Thymus (tissue), 11 donors: ENCODE data around the gene PIK3R6. TPM values are rescaled to one million over a fixed set of nuclear protein-coding genes. Genes with fewer than 3 reads are reported as not detected.

Source experiments
- DNase-seq, 9 donors: peaks; one replicate each; pipeline ENCODE4 v3.0.0-alpha.2; 2013; ENCODE audit warnings: low spot score in 9 of 9, low read depth in 6 of 9, missing footprints in 1 of 9
- H3K27ac ChIP-seq, 2 donors: one replicate each; pipeline ENCODE4 v1.5.1; 2013; ENCODE audit warnings: control low read depth in 1 of 2, low read depth in 1 of 2, low read length in 1 of 2, mild to moderate bottlenecking in 1 of 2, moderate library complexity in 1 of 2
- H3K27me3 ChIP-seq, 2 donors: one replicate each; pipeline ENCODE4 v1.5.1; 2013; ENCODE audit warnings: low read length in 1 of 2; ENCODE audit not compliant: control insufficient read depth in 2 of 2, insufficient read depth in 1 of 2
- H3K36me3 ChIP-seq, 2 donors: one replicate each; pipeline ENCODE4 v1.5.1; 2013; ENCODE audit warnings: low read length in 1 of 2, mild to moderate bottlenecking in 1 of 2, moderate library complexity in 1 of 2; ENCODE audit not compliant: control insufficient read depth in 2 of 2, insufficient read depth in 2 of 2
- H3K4me1 ChIP-seq, 2 donors: one replicate each; pipeline ENCODE4 v1.5.1; 2013; ENCODE audit warnings: low read length in 2 of 2; ENCODE audit not compliant: control insufficient read depth in 2 of 2, insufficient read depth in 2 of 2
- H3K4me3 ChIP-seq, 2 donors: one replicate each; pipeline ENCODE4 v1.5.1; 2013; ENCODE audit warnings: low read length in 2 of 2, control low read depth in 1 of 2, mild to moderate bottlenecking in 1 of 2
- H3K9me3 ChIP-seq, 2 donors: one replicate each; pipeline ENCODE4 v1.5.1; 2013; ENCODE audit warnings: low read length in 1 of 2, mild to moderate bottlenecking in 1 of 2; ENCODE audit not compliant: control insufficient read depth in 2 of 2, insufficient read depth in 1 of 2
- WGBS: extraction: QIAGEN DNeasy Blood & Tissue Kit; methylation state at CpG from one replicate; pipeline ENCODE4 v1.1.7; 2013; 5-methylcytosine and 5-hydroxymethylcytosine counted together
- polyA plus RNA-seq: library from polyadenylated mRNA; stranded (reverse); fragments of 200-250 nt; gene quantifications from one replicate; pipeline ENCODE4 v1.2.3, GENCODE V29; 2013
- total RNA-seq: library from RNA; stranded (reverse); fragments of 120-200 nt; gene quantifications from one replicate; pipeline ENCODE4 v1.2.4, GENCODE V29; 2013
- donor health status: healthy.

PIK3R6 gene
- total and polyA plus RNA-seq, 2 donors: 1.9 to 2.1 TPM

- Histone ChIP-seq H3K4me1 (peaks cover 5 to 42% of the 10 kb centered on the region in 2 donors), H3K4me3 (no peak overlapping the region), H3K27ac (no peak overlapping the region), H3K36me3 (no peaks in the 10 kb centered on the region), H3K9me3 (no peaks in the 10 kb centered on the region), H3K27me3 (no peaks in the 10 kb centered on the region)
- WGBS: 85% methylated on average over 7 of the region's 7 CpGs
- no peak for DNase-seq
Measured at GRCh38 chr17:8872036-8872704, 4.7 kb upstream of the PIK3R6 start.

- H3K4me1 ChIP-seq: peaks cover 5 to 50% of the 10 kb centered on the region in 2 donors
- no peaks in the 10 kb centered on the region for H3K9me3 ChIP-seq
- H3K27me3 ChIP-seq: no peaks in the 10 kb centered on the region
- no peak overlapping the region for H3K4me3 ChIP-seq
- no peaks in the 10 kb centered on the region for H3K36me3 ChIP-seq
- WGBS: 96% methylated on average over 13 of the region's 13 CpGs
- no peak for DNase-seq
- H3K27ac ChIP-seq: no peak overlapping the region
Measured at GRCh38 chr17:8871081-8871581, 3.7 kb upstream of the PIK3R6 start.

GRCh38 chr17:8870406-8871040 lies 3.0 kb upstream of the PIK3R6 start:
- H3K9me3 ChIP-seq: no peaks in the 10 kb centered on the region
- H3K4me1 ChIP-seq: peaks cover 5 to 56% of the 10 kb centered on the region in 2 donors
- H3K4me3 ChIP-seq: no peak overlapping the region
- DNase-seq: no peak
- no peaks in the 10 kb centered on the region for H3K36me3 ChIP-seq
- no peaks in the 10 kb centered on the region for H3K27me3 ChIP-seq
- WGBS: 97% methylated on average over 13 of the region's 13 CpGs
- H3K27ac ChIP-seq: no peak overlapping the region

GRCh38 chr17:8869114-8869815 lies 1.8 kb upstream of the PIK3R6 start:
- H3K27ac ChIP-seq: no peak overlapping the region
- 98% methylated on average over 11 of the region's 11 CpGs for WGBS
- H3K36me3 ChIP-seq: no peaks in the 10 kb centered on the region
- no peak for DNase-seq
- no peaks in the 10 kb centered on the region for H3K9me3 ChIP-seq
- H3K4me3 ChIP-seq: no peak overlapping the region
- H3K27me3 ChIP-seq: no peaks in the 10 kb centered on the region
- peaks cover 3 to 61% of the 10 kb centered on the region in 2 donors for H3K4me1 ChIP-seq

- Histone ChIP-seq H3K27ac (no peak overlapping the region), H3K9me3 (no peaks in the 10 kb centered on the region), H3K36me3 (no peaks in the 10 kb centered on the region), H3K27me3 (no peaks in the 10 kb centered on the region), H3K4me3 (no peak overlapping the region), H3K4me1 (peaks cover 0 to 54% of the 10 kb centered on the region in 2 donors)
- no peak for DNase-seq
- WGBS: 86% methylated on average over 4 of the region's 4 CpGs
Measured at GRCh38 chr17:8868529-8868951, 1.1 kb upstream of the PIK3R6 start.

GRCh38 chr17:8868092-8868491 lies 618 bp upstream of the PIK3R6 start:
- Histone ChIP-seq H3K27me3 (no peaks in the 10 kb centered on the region), H3K27ac (no peak overlapping the region), H3K4me3 (no peak overlapping the region), H3K9me3 (no peaks in the 10 kb centered on the region), H3K36me3 (no peaks in the 10 kb centered on the region), H3K4me1 (peaks cover 0 to 50% of the 10 kb centered on the region in 2 donors)
- WGBS: 88% methylated on average over 1 of the region's 1 CpG
- no peak for DNase-seq

- DNase-seq: no peak
- 90% methylated on average over 7 of the region's 7 CpGs for WGBS
- no peak overlapping the region for H3K4me3 ChIP-seq
Measured at GRCh38 chr17:8865811-8866210, 1.7 kb downstream of the PIK3R6 start.

GRCh38 chr17:8865385-8865784 lies 2.1 kb downstream of the PIK3R6 start:
- no peak for DNase-seq
- H3K27ac ChIP-seq: no peak overlapping the region
- no peaks in the 10 kb centered on the region for H3K9me3 ChIP-seq
- H3K36me3 ChIP-seq: no peaks in the 10 kb centered on the region
- no peak overlapping the region for H3K4me3 ChIP-seq
- no peaks in the 10 kb centered on the region for H3K27me3 ChIP-seq
- peaks cover 3 to 58% of the 10 kb centered on the region in 2 donors for H3K4me1 ChIP-seq
- 86% methylated on average over 6 of the region's 6 CpGs for WGBS

More at GRCh38 chr17:8865811-8866210, 1.7 kb downstream of the PIK3R6 start:
- Histone ChIP-seq H3K4me1 (peaks cover 3 to 55% of the 10 kb centered on the region in 2 donors), H3K27ac (no peak overlapping the region), H3K36me3 (no peaks in the 10 kb centered on the region), H3K9me3 (no peaks in the 10 kb centered on the region), H3K27me3 (no peaks in the 10 kb centered on the region)
